Adrenal gland (tissue), 5 donors: ENCODE data around the gene SLC5A9.

ENCODE experiments used
- CTCF ChIP-seq, 6 experiments: fragments of 450-650 bp in 4 of 6; fragments of 200-600 bp in 2 of 6; sonication (generic) in 1 of 6; IDR thresholded peaks; 1 replicate in 5 of 6; 2 replicates in 1 of 6; pipeline versions ENCODE4 v1.5.1 to v1.8.0; 2016 to 2021; ENCODE audit warnings: antibody characterized with exemption in 6 of 6, mild to moderate bottlenecking in 2 of 6, moderate library complexity in 1 of 6
- POLR2A ChIP-seq, 2 donors: fragments of 450-650 bp; IDR thresholded peaks; one replicate each; pipeline ENCODE4 v1.6.1; 2017; ENCODE audit warnings: antibody characterized with exemption in 2 of 2, mild to moderate bottlenecking in 2 of 2, moderate library complexity in 1 of 2
- donor health status: DM: no; HTN: no; CAD: no.

- TF ChIP-seq POLR2A (IDR thresholded peaks at IDR 0.05) (no peak), CTCF (IDR thresholded peaks at IDR 0.05) (no peak)
Measured at GRCh38 chr1:48207131-48207530, 15.4 kb upstream of the SLC5A9 start.
